Lung (tissue), 12 donors: ENCODE results near the gene SGTA. TPM values are rescaled to one million over a fixed set of nuclear protein-coding genes. Genes with fewer than 3 reads are reported as not detected.

Experiments
- ATAC-seq: fragments of 200-7000 bp; cut with Tn5 transposase; one replicate; pipeline ENCODE4 v1.9.1; 2020; ENCODE audit warnings: moderate number of reproducible peaks; ENCODE audit not compliant: insufficient read depth, low FRiP score
- DNase-seq, 3 donors: peaks; one replicate each; pipeline ENCODE4 v3.0.0-alpha.2; 2013 to 2017
- H3K27ac ChIP-seq, 2 donors: one replicate each; pipeline ENCODE4 v1.5.1; 2013; ENCODE audit warnings: mild to moderate bottlenecking in 2 of 2, moderate library complexity in 2 of 2, control low read depth in 1 of 2, inconsistent platforms in 1 of 2, low read depth in 1 of 2, low read length in 1 of 2
- H3K27me3 ChIP-seq, 3 donors: one replicate each; pipeline ENCODE4 v1.5.1; 2013; ENCODE audit warnings: low read length in 2 of 3; ENCODE audit not compliant: control insufficient read depth in 3 of 3, insufficient read depth in 3 of 3
- H3K36me3 ChIP-seq, 4 donors: one replicate each; pipeline ENCODE4 v1.5.1; 2013; ENCODE audit warnings: low read length in 4 of 4, mild to moderate bottlenecking in 1 of 4, moderate library complexity in 1 of 4; ENCODE audit not compliant: control insufficient read depth in 4 of 4, insufficient read depth in 4 of 4
- H3K4me1 ChIP-seq, 5 donors: one replicate each; pipeline ENCODE4 v1.5.1; 2013; ENCODE audit warnings: low read length in 5 of 5, mild to moderate bottlenecking in 2 of 5, moderate library complexity in 1 of 5; ENCODE audit not compliant: control insufficient read depth in 5 of 5, insufficient read depth in 5 of 5
- H3K4me3 ChIP-seq: one replicate; pipeline ENCODE4 v1.5.1; 2013; ENCODE audit warnings: mild to moderate bottlenecking, control low read depth, moderate library complexity
- H3K9ac ChIP-seq, 2 donors: one replicate each; pipeline ENCODE4 v1.5.1; 2013; ENCODE audit warnings: low read length in 2 of 2, control low read depth in 1 of 2; ENCODE audit not compliant: insufficient read depth in 1 of 2
- H3K9me3 ChIP-seq, 4 donors: one replicate each; pipeline ENCODE4 v1.5.1; 2013; ENCODE audit warnings: low read length in 3 of 4, mild to moderate bottlenecking in 1 of 4, moderate library complexity in 1 of 4; ENCODE audit not compliant: control insufficient read depth in 4 of 4, insufficient read depth in 3 of 4
- WGBS, 2 donors: extraction: QIAGEN DNeasy Blood & Tissue Kit; methylation state at CpG; one replicate each; pipeline ENCODE4 v1.1.7; 2013; 5-methylcytosine and 5-hydroxymethylcytosine counted together
- polyA plus RNA-seq, 2 donors: library from polyadenylated mRNA; stranded (reverse); fragments of 200-250 nt; gene quantifications; one replicate each; pipeline ENCODE4 v1.2.1, GENCODE V29; 2013
- total RNA-seq, 2 donors: library from RNA; depleted of rRNA in 1 of 2; stranded (reverse); fragments of >200 nt in 1 of 2; gene quantifications; one replicate each; pipeline ENCODE4 v1.2.1, GENCODE V29; 2014 to 2021
- TF ChIP-seq, protein P1 (sequence below): IDR thresholded peaks from 2 replicates; pipeline ENCODE4 v1.5.1; 2012; ENCODE audit warnings: mild to moderate bottlenecking; ENCODE audit errors: control extremely low read depth, extremely low read depth
- donor health status: control.
- donor health status: control.
- donor health status: Bipolar disorder and iron deficiency.
- donor health status: healthy.
- donor health status: DM: yes; HTN: yes; CAD: no.

The SGTA gene
- total and polyA plus RNA-seq, 4 donors: 33.3 to 64.7 (median 51.9) TPM

- 1 to 2% methylated on average over 40 to 64 of the region's 64 CpGs for WGBS, 2 donors
- Histone ChIP-seq H3K36me3 (peaks cover 0 to 17% (median 11%) of the 10 kb centered on the region in 4 donors), H3K9ac (peak within 1 kb of the TSS in 1 of 2 donors; percentile 58), H3K27ac (no peak within 1 kb of the TSS), H3K4me3 (peak within 1 kb of the TSS; percentile 97), H3K9me3 (peaks cover 0 to 4% (median 1%) of the 10 kb centered on the region in 4 donors), H3K27me3 (no peaks in the 10 kb centered on the region), H3K4me1 (peaks cover 0 to 6% (median 3%) of the 10 kb centered on the region in 5 donors)
- ATAC-seq (peak; percentile 99), DNase-seq (peak; percentile 99 to 100 (median 99))
- TF ChIP-seq, protein P1, sequence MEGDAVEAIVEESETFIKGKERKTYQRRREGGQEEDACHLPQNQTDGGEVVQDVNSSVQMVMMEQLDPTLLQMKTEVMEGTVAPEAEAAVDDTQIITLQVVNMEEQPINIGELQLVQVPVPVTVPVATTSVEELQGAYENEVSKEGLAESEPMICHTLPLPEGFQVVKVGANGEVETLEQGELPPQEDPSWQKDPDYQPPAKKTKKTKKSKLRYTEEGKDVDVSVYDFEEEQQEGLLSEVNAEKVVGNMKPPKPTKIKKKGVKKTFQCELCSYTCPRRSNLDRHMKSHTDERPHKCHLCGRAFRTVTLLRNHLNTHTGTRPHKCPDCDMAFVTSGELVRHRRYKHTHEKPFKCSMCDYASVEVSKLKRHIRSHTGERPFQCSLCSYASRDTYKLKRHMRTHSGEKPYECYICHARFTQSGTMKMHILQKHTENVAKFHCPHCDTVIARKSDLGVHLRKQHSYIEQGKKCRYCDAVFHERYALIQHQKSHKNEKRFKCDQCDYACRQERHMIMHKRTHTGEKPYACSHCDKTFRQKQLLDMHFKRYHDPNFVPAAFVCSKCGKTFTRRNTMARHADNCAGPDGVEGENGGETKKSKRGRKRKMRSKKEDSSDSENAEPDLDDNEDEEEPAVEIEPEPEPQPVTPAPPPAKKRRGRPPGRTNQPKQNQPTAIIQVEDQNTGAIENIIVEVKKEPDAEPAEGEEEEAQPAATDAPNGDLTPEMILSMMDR: peak; percentile 20
Observed at GRCh38 chr19:2739602-2740313, 43.3 kb downstream of the SGTA start, which contains the start of gene SLC39A3. Gene SLC39A3 (minus strand): TSS chr19:2740017. CDS start chr19:2737257, 2,760 bp downstream.

- peaks cover 0 to 35% (median 15%) of the 10 kb centered on the region in 4 donors for H3K36me3 ChIP-seq
- TF ChIP-seq, protein P1: no peak
- peaks cover 0 to 6% (median 3%) of the 10 kb centered on the region in 5 donors for H3K4me1 ChIP-seq
- 80 to 93% methylated on average over 15 of the region's 15 CpGs for WGBS, 2 donors
- peaks cover 0 to 4% (median 1%) of the 10 kb centered on the region in 4 donors for H3K9me3 ChIP-seq
- H3K9ac ChIP-seq: no peak overlapping the region
- no peak overlapping the region for H3K4me3 ChIP-seq
- H3K27ac ChIP-seq: no peak overlapping the region
- DNase-seq (no peak), ATAC-seq (no peak)
- no peaks in the 10 kb centered on the region for H3K27me3 ChIP-seq
Observed at GRCh38 chr19:2736550-2737190, 46.4 kb downstream of the SGTA start.

- Histone ChIP-seq H3K4me3 (no peak overlapping the region), H3K4me1 (peaks cover 0 to 6% (median 3%) of the 10 kb centered on the region in 5 donors), H3K27ac (no peak overlapping the region), H3K27me3 (no peaks in the 10 kb centered on the region), H3K36me3 (peaks cover 0 to 35% (median 15%) of the 10 kb centered on the region in 4 donors), H3K9ac (no peak overlapping the region), H3K9me3 (peaks cover 0 to 4% (median 1%) of the 10 kb centered on the region in 4 donors)
- TF ChIP-seq, protein P1: no peak
- ATAC-seq (no peak), DNase-seq (no peak)
- 95% methylated on average over 12 of the region's 12 CpGs for WGBS, 2 donors
Observed at GRCh38 chr19:2735374-2735773, 47.7 kb downstream of the SGTA start.
